ENCODE results near the gene NRXN3.

DNA sequence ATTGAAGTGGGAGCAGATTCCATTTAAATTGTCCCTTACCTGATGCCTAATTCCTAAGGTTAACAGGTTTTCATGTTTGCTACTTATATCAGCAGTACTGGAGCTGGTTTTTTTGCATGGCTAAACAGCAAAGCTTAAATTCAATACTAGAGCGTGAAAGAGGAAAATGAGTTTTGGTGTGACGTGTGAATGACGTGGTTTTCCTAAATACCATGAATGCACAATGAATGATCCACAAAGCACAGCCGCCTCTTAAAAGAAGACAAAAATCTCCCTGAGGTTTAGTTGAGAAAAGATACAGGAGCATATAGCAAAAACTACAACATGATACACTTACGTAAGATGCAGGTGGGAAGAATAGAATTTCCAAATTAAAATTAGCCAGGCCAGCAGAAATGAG is 1310.0 kb downstream of the NRXN3 start:
- TF ChIP-seq POLR2A (IDR thresholded peaks at IDR 0.05) = no peak
- TF ChIP-seq, protein P1, sequence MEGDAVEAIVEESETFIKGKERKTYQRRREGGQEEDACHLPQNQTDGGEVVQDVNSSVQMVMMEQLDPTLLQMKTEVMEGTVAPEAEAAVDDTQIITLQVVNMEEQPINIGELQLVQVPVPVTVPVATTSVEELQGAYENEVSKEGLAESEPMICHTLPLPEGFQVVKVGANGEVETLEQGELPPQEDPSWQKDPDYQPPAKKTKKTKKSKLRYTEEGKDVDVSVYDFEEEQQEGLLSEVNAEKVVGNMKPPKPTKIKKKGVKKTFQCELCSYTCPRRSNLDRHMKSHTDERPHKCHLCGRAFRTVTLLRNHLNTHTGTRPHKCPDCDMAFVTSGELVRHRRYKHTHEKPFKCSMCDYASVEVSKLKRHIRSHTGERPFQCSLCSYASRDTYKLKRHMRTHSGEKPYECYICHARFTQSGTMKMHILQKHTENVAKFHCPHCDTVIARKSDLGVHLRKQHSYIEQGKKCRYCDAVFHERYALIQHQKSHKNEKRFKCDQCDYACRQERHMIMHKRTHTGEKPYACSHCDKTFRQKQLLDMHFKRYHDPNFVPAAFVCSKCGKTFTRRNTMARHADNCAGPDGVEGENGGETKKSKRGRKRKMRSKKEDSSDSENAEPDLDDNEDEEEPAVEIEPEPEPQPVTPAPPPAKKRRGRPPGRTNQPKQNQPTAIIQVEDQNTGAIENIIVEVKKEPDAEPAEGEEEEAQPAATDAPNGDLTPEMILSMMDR (IDR thresholded peaks at IDR 0.05) = no peak
- no peak for TF ChIP-seq EP300 (IDR thresholded peaks at IDR 0.05; ENCODE audit: low read depth)
